Brain microvascular endothelial cell (primary cell): ENCODE data around the gene ZBED1.
"Not testable (repeated sequence)": the region's sequence is repeated elsewhere in the genome, so short reads cannot be mapped to it uniquely, and the experiment has no call there.

Experiments
- DNase-seq: peaks from one replicate; pipeline ENCODE4 v3.0.0-alpha.2; 2020
- H3K27ac ChIP-seq: fragments of 250-450 bp; sonication (Bioruptor Pico); 2 replicates; pipeline ENCODE4 v1.5.1; 2020; ENCODE audit warnings: mild to moderate bottlenecking, moderate library complexity
- H3K27me3 ChIP-seq: fragments of 250-450 bp; sonication (Bioruptor Pico); replicated peaks from 2 replicates; pipeline ENCODE4 v1.5.1; 2020; ENCODE audit warnings: mild to moderate bottlenecking
- H3K36me3 ChIP-seq: fragments of 250-450 bp; sonication (Bioruptor Pico); replicated peaks from 2 replicates; pipeline ENCODE4 v1.5.1; 2020; ENCODE audit warnings: mild to moderate bottlenecking
- H3K4me3 ChIP-seq: 2 replicates; pipeline ENCODE4 v1.5.1; 2011; ENCODE audit warnings: low read depth, mild to moderate bottlenecking, control low read depth, low read length, moderate library complexity
- CTCF ChIP-seq: IDR thresholded peaks from 2 replicates; pipeline ENCODE4 v1.5.1; 2011; ENCODE audit warnings: low read depth, mild to moderate bottlenecking, moderate library complexity, low read length, control low read depth, inconsistent platforms; ENCODE audit errors: missing control alignments
- in situ Hi-C: cut with HindIII; loops from 2 replicates; pipeline ENCODE4 v1.10.0; 2017; ENCODE audit warnings: low sequenced_read_pairs, low pct_ligation_motif_present

The ZBED1 gene

GRCh38 chrX:2538031-2538757, 37.4 kb upstream of the ZBED1 start:
- in situ Hi-C loops = no loop called here
- no peak for DNase-seq
- Histone ChIP-seq H3K36me3 (no peaks in the 10 kb centered on the region), H3K27me3 (no peaks in the 10 kb centered on the region), H3K4me3 (no peak overlapping the region), H3K27ac (no peak overlapping the region)
- TF ChIP-seq CTCF = no peak

GRCh38 chrX:2536974-2537373, 36.2 kb upstream of the ZBED1 start:
- no peak overlapping the region for H3K4me3 ChIP-seq
- H3K27ac ChIP-seq = no peak overlapping the region
- no peak for DNase-seq
- no peaks in the 10 kb centered on the region for H3K27me3 ChIP-seq
- H3K36me3 ChIP-seq = no peaks in the 10 kb centered on the region
- no peak for TF ChIP-seq CTCF
- in situ Hi-C loops = no loop called here

GRCh38 chrX:2536141-2536540, 35.4 kb upstream of the ZBED1 start:
- Histone ChIP-seq H3K36me3 (no peaks in the 10 kb centered on the region), H3K27ac (no peak overlapping the region), H3K27me3 (no peaks in the 10 kb centered on the region), H3K4me3 (no peak overlapping the region)
- in situ Hi-C loops = no loop called here
- no peak for DNase-seq
- no peak for TF ChIP-seq CTCF

- in situ Hi-C loops, DNase-seq, H3K27me3 ChIP-seq, H3K36me3 ChIP-seq, H3K27ac ChIP-seq, H3K4me3 ChIP-seq: not testable (repeated sequence)
Measured at GRCh38 chrX:2534261-2535021, 33.7 kb upstream of the ZBED1 start.

GRCh38 chrX:2533424-2533823, 32.6 kb upstream of the ZBED1 start:
- Histone ChIP-seq H3K4me3 (no peak overlapping the region), H3K36me3 (no peaks in the 10 kb centered on the region), H3K27me3 (no peaks in the 10 kb centered on the region), H3K27ac (no peak overlapping the region)
- no peak for DNase-seq
- no peak for TF ChIP-seq CTCF
- in situ Hi-C loops = no loop called here

GRCh38 chrX:2526390-2526789, 25.6 kb upstream of the ZBED1 start:
- H3K27ac ChIP-seq = no peak overlapping the region
- TF ChIP-seq CTCF = no peak
- in situ Hi-C loops = no loop called here

More at GRCh38 chrX:2526390-2526789, 25.6 kb upstream of the ZBED1 start:
- H3K4me3 ChIP-seq = no peak overlapping the region
- no peaks in the 10 kb centered on the region for H3K36me3 ChIP-seq
- DNase-seq = no peak
- H3K27me3 ChIP-seq = no peaks in the 10 kb centered on the region
